Tracheal epithelial cell (primary cell): ENCODE measurements around the gene TUBA4B. TPM values are rescaled to one million over a fixed set of nuclear protein-coding genes. Genes with fewer than 3 reads are reported as not detected.

Source experiments
- total RNA-seq: library from RNA; depleted of rRNA; stranded (reverse); fragments of >200 nt; gene quantifications from 2 replicates; pipeline ENCODE4 v1.2.1, GENCODE V29; 2014

The TUBA4B gene
- total RNA-seq: not detected in 2 replicates

GRCh38 chr2:219252900-219253752 lies at the start of gene TUBA4B:
TSS of gene TUBA4B (plus strand) at chr2:219253243. CDS start at chr2:219253408, 165 bp downstream.

GRCh38 chr2:219206328-219207133 lies 46.5 kb upstream of the TUBA4B start, which contains the start of gene ZFAND2B:
TSS of gene ZFAND2B (plus strand) at chr2:219206782. CDS start at chr2:219206988, 206 bp downstream.

DNA sequence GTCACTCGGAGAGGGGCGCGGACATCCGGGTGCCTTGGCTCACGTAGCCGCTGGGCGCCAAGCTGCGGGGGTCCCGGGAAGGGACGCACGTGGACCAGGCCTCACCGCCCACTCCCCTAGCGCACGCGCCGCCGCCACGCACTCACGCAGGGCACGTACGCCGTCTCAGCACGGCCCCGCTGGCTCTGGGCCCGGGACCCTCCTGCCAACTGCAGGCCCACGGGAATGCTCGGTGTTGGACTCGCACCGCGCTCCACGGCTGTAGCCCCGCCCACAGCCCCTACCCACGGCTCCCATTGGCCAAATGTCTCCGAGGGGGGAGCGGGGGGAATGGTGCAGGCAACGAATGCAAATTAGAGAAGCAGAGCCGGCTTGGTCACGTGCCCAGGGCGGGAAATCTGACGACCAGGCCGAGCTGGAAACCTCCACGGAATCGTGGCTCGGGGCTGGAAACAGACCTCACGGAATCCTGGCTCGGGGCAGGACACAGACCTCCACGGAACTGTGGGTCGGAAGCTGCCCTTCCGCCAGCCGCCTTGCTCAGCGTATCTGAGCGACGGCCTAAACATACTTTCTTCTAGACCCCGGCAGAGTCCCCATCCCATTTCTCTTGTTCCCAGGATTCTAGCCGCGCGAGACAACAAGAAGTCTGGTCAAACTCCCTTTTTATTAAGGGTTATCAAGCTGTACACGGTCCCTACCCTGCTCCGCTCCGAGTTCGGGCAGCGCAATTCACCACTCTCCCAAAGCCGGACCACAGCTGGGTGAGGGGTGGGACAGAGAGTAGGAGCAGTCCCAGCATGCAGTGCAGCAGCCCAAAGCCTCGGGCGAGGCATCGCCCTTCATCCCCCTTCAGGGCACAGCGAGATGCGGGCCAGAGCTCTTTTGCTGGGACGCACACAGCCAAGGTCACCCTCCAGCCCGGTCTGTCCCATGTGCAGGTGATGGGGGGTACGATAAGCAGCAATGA lies 34.0 kb upstream of the TUBA4B start, which contains the start of gene ABCB6:
Gene ABCB6, minus strand, starts transcription at position 227 of the 970 bp plus-strand sequence. CDS start 285 bp downstream, outside the sequence.

GRCh38 chr2:219229305-219230058 lies 23.6 kb upstream of the TUBA4B start, which contains the start of the genes ANKZF1 and ATG9A:
TSS of gene ANKZF1 (plus strand) at chr2:219229806. CDS start at chr2:219230258, 452 bp downstream.
TSS of gene ATG9A (minus strand) at chr2:219229636. CDS start at chr2:219228024, 1,612 bp downstream.

DNA sequence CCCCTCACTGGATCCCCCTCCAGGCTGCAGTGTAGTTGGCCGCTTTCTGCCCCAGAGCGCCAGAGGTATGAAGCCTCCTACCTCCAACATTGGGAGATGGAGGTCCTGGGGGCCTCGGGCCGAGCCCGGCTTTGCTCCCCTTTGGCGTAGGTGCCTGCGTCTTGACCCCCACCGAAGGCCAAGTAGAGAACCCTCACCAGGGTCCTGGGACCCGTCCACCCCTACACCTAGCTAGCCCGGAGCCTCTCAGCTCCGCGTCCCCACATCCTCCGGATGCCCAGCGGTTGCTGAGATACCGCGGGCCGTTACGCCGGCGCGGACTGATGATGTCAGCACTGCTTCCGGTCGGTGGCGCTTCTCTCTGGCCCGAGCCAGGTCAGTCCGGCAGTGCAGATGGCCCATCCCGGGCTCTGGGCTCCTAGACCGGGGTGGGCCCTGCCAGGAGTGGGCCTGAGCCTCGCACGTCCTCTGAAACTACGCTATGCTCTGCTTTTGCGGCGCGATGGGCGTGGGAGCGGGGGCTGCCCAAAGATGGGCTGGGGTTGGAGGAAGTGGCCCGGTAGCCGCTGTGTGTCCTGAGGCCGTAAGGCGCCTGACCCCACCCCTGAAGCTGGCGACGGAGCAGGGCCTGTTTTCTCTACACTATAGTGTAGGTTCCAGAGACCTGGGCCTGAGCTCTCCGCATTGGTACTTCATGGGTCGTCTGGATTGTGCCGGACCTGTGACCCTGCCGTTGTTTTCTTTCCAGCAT lies 7.7 kb upstream of the TUBA4B start, which contains the start of the genes GLB1L and STK16:
Gene GLB1L, minus strand, starts transcription at position 297 of the 751 bp plus-strand sequence. CDS start 1,871 bp downstream, outside the sequence.
Gene STK16, plus strand, starts transcription at position 332 of the 751 bp plus-strand sequence. CDS start 521 bp downstream, outside the sequence.

GRCh38 chr2:219253753-219254589 lies 928 bp downstream of the TUBA4B start, which contains the start of gene TUBA4A:
TSS of gene TUBA4A (minus strand) at chr2:219253918. CDS start at chr2:219253858, 60 bp downstream.

DNA sequence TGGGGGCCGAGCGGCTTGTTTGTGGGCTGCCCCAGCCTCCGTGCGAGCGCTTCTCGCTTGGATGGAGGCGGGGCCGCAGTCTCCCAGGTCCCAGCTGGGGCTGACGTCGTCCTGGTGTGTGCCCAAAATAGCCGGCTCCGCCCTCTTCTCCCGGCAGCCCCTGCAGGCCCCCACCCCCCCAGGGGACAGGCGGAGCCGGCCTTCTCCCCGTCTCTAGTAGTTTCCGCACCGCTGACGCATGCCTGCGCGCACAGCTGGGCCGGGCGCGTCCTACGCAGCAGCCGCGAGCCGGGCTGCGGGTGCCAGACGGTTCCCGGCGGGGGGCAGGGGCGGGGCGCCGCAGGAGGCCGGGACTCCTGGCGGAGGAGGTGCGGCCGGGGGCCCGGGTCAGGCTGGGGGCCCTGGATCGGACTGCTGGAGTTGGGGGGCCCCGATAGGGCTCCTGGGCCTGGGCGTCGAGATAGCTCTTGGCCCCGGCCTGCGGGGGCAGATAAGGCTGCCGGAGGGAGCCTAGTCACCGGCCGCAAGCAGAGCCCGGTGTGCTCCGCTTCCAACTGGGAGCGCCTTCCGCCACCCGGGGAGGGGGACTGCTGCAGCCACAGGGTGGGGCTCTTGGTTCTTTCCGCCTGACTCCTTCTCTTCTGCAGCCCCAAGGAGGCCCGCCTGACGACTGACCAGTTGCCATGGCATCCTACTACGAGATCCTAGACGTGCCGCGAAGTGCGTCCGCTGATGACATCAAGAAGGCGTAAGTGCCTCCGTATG lies 26.3 kb downstream of the TUBA4B start, which contains the start of gene DNAJB2:
Gene DNAJB2, plus strand, starts transcription at position 216 of the 765 bp plus-strand sequence. Its CDS starts 468 bp downstream, at position 684.

DNA sequence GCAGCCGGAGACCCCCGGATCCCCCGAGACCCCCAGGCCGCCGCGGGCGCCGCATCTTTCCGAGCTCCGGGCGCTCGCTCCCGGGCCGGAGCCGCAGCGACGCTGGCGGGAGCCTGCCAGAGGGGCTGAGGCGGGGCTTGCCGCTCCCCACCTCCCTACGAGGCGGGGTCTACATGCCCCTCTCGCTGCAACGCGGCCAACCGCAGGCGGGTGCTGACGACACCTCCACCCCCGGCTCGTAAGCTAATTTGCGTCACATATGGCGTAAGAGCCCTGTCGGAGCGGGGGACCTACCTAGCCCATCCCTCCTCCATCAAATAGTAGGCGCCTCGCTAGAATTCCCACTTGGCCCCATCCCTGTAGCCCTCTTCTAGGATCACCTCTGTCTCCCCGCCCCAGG lies 56.2 kb downstream of the TUBA4B start, which contains the start of gene PTPRN:
Gene PTPRN, minus strand, starts transcription at position 124 of the 400 bp plus-strand sequence. Its CDS starts 69 bp downstream, at position 55.

Other genes starting within 250 kb of the TUBA4B start
- gene CFAP65, start 211.7 kb upstream of the TUBA4B start, total RNA-seq: under 0.01 TPM in 1 of 2 replicates, not detected in the other
- not detected in 2 replicates for gene IHH, start 192.3 kb upstream of the TUBA4B start, total RNA-seq
- 15.2 and 20.9 TPM in 2 replicates for gene NHEJ1, start 92.4 kb upstream of the TUBA4B start, total RNA-seq
- gene SLC23A3, start 83.2 kb upstream of the TUBA4B start, total RNA-seq: 0.43 and 0.48 TPM in 2 replicates
- 30.1 and 30.9 TPM in 2 replicates for gene CNPPD1, start 76.3 kb upstream of the TUBA4B start, total RNA-seq
- gene RETREG2, start 75.0 kb upstream of the TUBA4B start, total RNA-seq: 56.9 and 72.7 TPM in 2 replicates
- gene ZFAND2B, start 46.5 kb upstream of the TUBA4B start, total RNA-seq: 32.8 and 40.1 TPM in 2 replicates
- 38.8 and 55.2 TPM in 2 replicates for gene ABCB6, start 34.3 kb upstream of the TUBA4B start, total RNA-seq
- gene ATG9A, start 23.6 kb upstream of the TUBA4B start, total RNA-seq: 20.9 and 34.0 TPM in 2 replicates
- gene ANKZF1, start 23.4 kb upstream of the TUBA4B start, total RNA-seq: 55.6 and 68.7 TPM in 2 replicates
- gene GLB1L, start 7.8 kb upstream of the TUBA4B start, total RNA-seq: 6.6 and 7.2 TPM in 2 replicates
- gene STK16, start 7.8 kb upstream of the TUBA4B start, total RNA-seq: 25.5 and 36.0 TPM in 2 replicates
- 75.5 and 161 TPM in 2 replicates for gene TUBA4A, start 675 bp downstream of the TUBA4B start, total RNA-seq
- gene DNAJB2, start 26.1 kb downstream of the TUBA4B start, total RNA-seq: 50.5 and 50.6 TPM in 2 replicates
- 0.21 and 2.2 TPM in 2 replicates for gene PTPRN, start 56.2 kb downstream of the TUBA4B start, total RNA-seq
- not detected in 2 replicates for gene RESP18, start 79.5 kb downstream of the TUBA4B start, total RNA-seq
- 39.6 and 87.2 TPM in 2 replicates for gene DNPEP, start 134.7 kb downstream of the TUBA4B start, total RNA-seq
- gene DES, start 165.1 kb downstream of the TUBA4B start, total RNA-seq: not detected in 2 replicates
- gene SPEG, start 181.6 kb downstream of the TUBA4B start, total RNA-seq: 1.5 and 4.8 TPM in 2 replicates
- gene GMPPA, start 245.6 kb downstream of the TUBA4B start, total RNA-seq: 23.4 and 35.9 TPM in 2 replicates